GM12865 (cell line): ENCODE measurements around the gene KIF3B.
A peak's percentile ranks its signal among the peaks of the same experiment; 100 is the strongest.
"Not testable (repeated sequence)": the region's sequence is repeated elsewhere in the genome, so short reads cannot be mapped to it uniquely, and the experiment has no call there.

Source experiments
- DNase-seq: peaks from one replicate; pipeline ENCODE4 v3.0.0; 2010; ENCODE audit warnings: low read depth
- H3K4me3 ChIP-seq: 2 replicates; pipeline ENCODE4 v1.5.1; 2011; ENCODE audit warnings: mild to moderate bottlenecking, low read depth, low read length, control low read depth
- TF ChIP-seq, protein P1 (sequence below): IDR thresholded peaks from 2 replicates; pipeline ENCODE4 v1.5.1; 2011; ENCODE audit warnings: low read length, control low read depth, low read depth, inconsistent platforms; ENCODE audit not compliant: insufficient read depth; ENCODE audit errors: missing control alignments

The KIF3B gene

DNA sequence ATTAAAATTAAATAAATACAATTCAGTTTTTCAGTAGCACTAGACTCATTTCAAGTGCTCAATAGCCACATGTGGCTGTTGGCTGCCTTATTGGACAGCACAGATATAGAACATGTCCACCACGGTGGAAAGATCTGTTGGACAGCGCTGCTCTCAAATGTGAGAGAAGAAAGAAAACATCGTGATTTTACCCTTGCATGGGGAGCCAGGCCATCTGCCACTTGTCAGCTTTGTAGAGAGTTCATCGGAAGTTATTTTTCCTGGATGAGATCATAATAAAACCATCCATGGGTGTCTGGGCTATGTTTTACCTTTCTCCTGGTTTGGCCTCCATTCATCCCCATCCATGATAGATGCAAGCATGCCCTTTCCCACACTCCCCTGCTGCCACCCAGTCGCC, 5.8 kb upstream of the KIF3B start:
- no peak for DNase-seq
- TF ChIP-seq, protein P1, sequence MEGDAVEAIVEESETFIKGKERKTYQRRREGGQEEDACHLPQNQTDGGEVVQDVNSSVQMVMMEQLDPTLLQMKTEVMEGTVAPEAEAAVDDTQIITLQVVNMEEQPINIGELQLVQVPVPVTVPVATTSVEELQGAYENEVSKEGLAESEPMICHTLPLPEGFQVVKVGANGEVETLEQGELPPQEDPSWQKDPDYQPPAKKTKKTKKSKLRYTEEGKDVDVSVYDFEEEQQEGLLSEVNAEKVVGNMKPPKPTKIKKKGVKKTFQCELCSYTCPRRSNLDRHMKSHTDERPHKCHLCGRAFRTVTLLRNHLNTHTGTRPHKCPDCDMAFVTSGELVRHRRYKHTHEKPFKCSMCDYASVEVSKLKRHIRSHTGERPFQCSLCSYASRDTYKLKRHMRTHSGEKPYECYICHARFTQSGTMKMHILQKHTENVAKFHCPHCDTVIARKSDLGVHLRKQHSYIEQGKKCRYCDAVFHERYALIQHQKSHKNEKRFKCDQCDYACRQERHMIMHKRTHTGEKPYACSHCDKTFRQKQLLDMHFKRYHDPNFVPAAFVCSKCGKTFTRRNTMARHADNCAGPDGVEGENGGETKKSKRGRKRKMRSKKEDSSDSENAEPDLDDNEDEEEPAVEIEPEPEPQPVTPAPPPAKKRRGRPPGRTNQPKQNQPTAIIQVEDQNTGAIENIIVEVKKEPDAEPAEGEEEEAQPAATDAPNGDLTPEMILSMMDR, result no peak
- no peak overlapping the region for H3K4me3 ChIP-seq

DNA sequence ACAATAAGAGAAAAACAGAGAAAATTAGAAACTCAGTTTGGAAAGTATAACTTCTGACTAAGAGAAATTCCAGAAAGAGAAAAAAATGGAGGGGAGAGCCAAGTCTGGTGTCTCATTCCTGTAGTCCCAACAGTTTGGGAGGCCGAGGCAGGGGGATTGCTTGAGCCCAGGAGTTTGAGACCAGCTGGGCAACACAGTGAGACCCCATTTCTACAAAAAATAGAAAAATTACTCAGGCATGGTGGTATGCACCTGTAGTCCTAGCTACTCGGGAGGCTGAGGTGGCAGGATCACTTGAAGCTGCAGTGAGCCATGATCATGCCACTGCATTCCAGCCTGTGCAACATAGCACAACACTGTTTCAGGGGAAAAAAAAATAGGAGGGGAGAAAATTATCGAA, 3.1 kb upstream of the KIF3B start:
- TF ChIP-seq, protein P1, result no peak
- no peak overlapping the region for H3K4me3 ChIP-seq
- DNase-seq, result no peak

DNA sequence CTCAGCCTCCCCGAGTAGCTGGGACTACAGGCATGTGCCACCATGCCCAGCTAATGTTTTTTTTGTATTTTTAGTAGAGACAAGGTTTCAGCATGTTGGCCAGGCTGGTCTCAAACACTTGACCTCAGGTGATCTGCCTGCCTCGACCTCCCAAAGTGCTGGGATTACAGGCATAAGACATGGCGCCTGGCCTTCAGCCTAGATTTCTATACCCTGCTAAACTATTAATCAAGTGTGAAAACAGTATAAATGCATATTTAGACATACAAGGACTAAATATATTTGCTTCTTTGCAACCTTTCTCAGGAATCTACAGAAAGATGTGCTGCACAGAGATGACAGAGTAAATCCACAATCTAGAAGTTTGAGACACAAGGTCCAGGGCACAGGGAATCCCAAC, 2.3 kb upstream of the KIF3B start:
- not testable (repeated sequence) for DNase-seq, H3K4me3 ChIP-seq

DNA sequence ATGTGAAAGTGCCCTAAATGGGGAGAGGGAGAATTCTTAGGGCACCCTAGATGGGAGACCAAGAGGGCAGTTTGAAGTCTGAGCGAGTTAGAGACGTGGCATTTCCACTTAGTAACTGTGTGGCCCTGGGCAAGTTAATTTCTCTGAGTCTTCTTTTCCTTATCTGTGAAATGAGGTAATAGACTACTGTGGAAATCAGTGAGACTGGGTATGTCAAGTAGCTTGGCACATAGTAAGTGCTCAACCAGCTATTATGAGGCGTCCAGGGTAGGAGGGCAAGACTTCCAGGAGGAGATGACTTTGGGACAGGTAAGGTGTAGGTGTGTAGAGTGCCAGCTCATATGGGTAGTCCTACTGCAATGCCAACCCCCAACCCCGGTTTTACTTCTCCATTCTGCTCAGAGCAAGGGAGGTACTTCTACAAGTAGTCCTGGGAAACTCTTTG, 770 bp downstream of the KIF3B start:
- TF ChIP-seq, protein P1, result no peak
- peak overlapping the region; percentile 77 for H3K4me3 ChIP-seq
- peak; percentile 81 for DNase-seq

DNA sequence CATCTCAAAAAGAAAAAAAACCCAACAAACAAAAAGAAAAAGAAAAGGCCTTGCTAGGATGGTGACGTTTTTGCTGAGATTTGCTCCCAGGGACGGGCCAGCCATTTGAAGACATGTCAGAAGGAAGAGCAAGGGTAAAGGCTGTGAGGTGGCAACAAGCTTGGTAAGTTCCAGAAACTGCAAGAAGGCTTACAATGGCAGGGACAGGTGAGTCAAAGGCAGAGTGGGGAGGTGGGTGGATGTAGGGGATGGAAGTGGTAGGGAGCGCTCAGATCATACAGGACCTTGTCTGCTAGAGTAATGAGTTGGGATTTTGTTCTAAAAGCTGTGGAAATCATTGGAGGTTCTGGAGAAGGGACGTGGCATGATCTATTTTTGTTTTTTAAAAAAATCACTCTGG, 4.3 kb downstream of the KIF3B start:
- DNase-seq, result peak; percentile 7
- TF ChIP-seq, protein P1, result no peak
- no peak overlapping the region for H3K4me3 ChIP-seq

DNA sequence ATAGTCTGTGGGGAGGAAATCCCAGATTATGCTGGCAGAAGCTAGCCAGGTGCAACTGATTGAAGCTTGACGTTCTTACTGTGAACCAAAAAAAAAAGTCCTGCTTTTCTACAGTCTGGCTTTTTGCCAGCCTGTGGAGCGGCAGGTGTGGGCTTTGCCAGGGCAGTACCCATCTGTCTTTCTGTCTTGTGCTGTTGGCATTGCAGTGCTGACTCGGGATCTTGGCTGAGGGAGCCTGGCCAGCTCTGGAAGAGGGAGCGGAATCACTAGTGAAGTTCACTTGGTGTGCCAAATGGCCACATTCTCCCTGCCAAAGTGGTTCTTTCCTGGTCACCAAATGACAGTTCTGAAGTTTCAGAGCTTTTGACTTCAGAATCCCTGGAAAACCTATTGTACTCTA, 5.0 kb downstream of the KIF3B start:
- H3K4me3 ChIP-seq, result no peak overlapping the region
- DNase-seq, result no peak
- TF ChIP-seq, protein P1, result no peak

DNA sequence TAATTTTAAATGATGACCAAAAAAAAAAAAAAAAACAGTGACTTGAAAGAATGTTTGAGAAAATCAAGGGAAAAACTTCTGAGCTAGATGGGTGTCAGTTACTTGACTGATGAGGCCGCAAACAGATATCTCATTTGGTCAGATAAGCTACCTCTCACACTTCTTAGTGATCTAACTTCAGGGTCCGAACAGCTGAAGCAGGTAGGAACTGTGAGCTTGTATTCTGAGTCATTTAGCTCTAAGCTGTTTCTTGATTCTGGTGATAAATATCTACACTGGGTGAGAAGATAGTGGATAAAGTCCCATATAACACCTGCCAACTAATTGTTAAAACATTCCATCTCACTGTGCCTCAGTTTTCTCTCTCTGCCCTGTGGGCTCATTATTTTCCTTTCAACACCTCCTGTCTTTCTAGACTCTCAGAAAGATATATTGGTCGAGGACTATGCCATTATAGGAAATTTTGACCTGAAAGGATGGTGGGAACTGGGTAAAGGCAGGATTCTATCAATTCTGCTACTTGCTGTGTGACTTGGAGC, 7.7 kb downstream of the KIF3B start:
- TF ChIP-seq, protein P1, result no peak
- H3K4me3 ChIP-seq, result peak overlapping the region; percentile 57
- peak; percentile 72 for DNase-seq
